HG03457 (cell line): Measurements from ENCODE around the gene SUPT3H.

Experiments
- ATAC-seq: cut with Tn5 transposase; IDR thresholded peaks from one replicate; pipeline ENCODE4 v1.9.1; 2021; ENCODE audit warnings: moderate number of reproducible peaks; ENCODE audit not compliant: unreplicated experiment

Gene SUPT3H

DNA sequence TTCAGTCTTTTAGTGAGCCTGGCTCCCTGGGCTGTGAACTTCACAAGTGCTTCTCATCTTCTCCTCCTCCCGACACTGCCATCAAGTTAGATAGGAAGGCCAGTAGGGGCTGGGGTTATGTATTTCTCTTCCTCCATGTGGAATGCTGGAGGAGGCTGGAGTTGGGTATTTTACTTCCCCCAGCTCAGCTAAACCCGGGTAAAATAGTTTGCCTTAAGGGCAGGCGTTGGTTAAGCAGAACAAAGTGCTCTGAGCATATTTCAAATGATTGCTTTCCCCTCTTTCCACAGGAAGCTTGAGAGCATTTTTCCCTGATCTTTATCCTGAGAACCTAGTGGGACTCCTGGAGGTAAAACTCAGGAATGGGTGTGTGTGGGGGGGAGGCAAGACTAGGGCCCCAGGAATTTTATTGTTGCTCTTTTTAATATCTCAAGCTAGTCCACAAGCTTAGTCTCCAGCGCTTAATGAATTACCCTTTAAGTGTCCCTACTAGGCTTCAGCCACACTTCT is 16.9 kb upstream of the SUPT3H start:
- no peak for ATAC-seq

DNA sequence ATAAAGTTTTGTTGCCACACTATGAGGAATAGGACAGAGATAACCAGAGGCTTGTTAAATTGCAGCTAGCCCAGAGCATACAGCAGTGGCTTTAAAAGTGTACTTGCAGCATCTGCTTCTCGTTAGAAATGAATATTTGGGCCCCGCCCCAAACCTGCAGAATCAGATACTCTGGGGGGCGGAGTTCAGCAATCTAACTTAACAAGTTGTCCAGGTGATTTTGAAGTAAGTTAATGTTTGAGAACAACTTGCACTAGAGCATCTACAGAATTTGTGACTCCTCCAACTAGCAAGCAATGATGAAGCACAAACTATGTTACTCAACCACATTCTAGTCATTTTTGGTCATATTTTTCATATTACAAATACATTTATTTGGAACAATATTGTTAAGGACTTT is 10.6 kb upstream of the SUPT3H start:
- ATAC-seq, result no peak

DNA sequence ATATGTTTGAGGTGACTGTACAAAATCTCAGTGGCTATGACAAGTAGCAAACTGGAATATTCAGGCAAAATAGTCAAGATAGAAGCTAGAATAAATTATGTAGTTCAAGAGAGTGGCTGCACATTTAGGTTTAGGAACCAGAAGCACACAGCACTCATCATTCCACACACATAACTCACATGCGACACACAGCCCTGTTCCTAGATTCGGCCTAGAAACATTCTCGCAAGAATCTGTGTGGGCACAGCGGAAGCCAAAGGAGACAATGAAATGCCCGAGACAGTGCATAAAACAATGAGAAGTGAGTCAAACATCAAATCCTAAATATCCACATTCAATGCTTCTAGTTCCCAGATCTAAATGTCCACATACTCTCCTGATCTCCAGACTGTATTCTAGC is 9.5 kb upstream of the SUPT3H start:
- ATAC-seq, result no peak

DNA sequence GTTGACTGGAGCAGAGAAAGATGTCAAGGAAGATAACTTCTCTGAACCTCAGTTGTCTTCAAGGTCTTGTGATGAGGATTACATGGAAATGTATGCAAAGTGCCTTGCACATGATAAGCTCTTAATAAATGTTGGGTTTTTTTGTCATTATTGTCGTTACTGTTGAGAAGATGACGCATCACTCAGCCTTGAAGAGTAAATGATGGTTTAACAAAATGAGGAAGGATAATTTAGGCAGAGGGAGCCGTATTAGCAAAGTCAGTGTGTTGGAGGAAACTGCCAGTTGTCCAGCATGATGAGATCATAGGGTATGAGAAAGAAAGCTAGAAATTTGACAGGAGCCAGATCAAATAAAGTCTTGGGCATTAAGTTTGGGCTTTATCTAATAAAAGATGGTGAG is 8.8 kb upstream of the SUPT3H start:
- ATAC-seq, result no peak

DNA sequence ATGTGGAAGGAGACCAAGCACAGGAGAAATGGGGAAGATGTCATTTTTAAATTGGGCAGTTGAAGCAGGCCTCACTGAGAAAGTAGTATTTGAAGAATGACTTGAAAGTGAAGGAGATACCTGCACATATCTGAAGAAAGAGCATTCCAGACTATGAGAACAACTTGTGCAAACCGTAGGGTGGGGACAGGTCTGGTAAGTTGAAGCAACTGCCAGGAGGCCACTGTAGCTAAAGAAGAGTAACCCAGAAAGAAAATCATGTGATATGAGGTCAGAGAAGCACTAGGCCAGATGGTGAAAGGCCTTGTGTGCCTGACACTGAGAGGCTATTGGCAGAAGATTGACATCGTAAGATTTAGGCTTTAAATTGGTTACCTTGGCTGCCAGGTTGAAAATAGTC is 4.7 kb upstream of the SUPT3H start:
- ATAC-seq, result no peak

DNA sequence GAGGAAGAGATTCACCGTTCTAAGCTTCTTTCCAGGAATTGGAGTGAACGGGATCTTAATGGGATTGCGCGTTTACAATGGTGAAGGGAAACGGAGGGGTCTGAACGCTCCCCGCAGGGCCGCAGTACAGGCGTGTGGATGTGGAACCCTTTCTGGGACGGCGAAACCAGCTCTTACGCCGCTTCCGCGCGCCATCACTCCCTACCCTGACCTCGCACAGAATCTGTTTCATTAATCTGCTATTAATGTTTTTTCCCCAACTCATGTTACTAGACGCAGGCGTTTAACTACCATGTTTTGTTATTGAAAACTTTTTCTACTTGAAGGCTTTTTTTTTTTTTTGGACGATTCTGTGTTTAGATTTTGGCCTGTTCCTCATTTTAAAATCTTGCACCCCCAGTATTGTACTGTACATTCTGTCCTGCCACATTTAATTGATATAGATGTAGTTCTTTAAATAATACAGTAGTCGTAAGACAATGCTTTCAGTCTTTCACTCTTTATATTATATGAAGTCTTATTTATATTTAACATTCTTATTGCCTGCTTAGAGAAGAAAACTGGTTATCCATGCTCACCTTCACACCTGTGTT is 696 bp upstream of the SUPT3H start:
- no peak for ATAC-seq

DNA sequence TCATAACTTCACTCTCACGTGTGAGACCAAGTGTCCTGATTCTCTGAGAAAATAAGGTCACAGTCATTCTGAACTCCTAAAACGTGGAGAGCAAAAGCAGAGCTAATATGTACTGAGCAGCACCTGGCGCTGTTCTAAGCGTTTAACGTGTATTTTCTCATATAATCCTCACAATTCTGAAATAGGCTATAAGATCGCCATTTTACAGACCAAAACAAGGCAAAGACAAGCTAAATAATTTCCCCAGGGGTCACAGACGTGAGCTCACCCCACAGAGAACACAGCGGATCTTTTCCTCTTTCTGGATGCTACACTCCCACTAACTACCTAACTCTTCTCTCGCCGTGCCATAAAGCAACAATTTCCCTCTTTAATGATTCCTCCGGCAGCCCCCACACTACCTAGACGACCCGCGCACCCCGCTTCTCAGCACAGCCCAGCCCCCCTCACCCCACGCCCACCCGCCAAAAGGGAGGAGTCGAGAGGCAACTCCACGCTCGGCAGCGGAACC is 636 bp downstream of the SUPT3H start:
- ATAC-seq, result no peak

DNA sequence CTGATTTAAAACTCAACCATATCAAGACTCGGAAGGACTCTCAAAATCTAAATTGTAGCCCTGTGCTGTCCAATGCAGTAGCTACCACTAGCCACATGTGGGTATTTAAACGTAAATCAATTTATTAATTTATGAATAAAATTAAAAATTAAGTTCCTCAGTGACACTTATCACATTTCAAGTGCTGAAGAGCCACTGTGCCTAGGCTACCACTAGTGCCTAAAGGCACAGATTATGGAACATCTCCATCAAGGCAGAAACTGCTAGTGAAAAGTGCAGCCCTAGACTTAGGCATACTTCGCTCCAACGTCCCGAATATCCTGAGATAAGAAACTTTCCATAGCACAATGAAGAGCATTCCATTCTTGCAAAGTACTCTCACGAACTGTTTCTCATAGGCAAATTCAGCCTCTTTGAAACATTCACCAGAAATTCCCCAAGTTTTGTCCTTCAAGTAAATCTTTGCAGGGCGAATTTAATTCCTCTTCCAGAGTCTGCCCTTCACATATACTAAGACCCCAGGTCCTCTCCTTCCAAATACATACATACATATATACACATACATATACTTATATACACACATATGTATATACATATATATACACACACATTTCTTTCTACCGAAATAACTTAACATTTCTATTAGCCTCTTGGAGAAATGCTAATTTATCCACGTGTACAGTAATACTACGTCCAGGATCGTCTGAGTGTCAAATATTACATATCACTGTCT is 1.3 kb downstream of the SUPT3H start:
- no peak for ATAC-seq

DNA sequence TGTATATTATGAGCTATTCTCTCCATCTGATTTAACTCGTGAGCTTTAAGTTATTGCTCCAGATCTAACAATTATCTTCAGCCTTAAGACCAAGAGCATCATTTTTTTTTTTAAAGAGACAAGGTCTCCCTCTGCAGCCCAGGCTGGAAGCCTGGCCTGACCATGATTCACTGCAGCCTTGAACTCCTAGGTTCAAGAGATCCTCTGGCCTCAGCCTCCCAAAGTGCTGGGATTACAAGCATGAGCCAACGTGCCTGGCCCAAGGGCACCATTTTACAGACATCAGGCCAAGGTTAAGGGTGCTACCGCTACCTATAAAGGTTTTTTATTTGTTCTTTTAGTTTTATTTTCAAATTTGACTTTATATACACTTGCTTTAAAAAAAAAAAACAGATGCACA is 2.3 kb downstream of the SUPT3H start:
- no peak for ATAC-seq

DNA sequence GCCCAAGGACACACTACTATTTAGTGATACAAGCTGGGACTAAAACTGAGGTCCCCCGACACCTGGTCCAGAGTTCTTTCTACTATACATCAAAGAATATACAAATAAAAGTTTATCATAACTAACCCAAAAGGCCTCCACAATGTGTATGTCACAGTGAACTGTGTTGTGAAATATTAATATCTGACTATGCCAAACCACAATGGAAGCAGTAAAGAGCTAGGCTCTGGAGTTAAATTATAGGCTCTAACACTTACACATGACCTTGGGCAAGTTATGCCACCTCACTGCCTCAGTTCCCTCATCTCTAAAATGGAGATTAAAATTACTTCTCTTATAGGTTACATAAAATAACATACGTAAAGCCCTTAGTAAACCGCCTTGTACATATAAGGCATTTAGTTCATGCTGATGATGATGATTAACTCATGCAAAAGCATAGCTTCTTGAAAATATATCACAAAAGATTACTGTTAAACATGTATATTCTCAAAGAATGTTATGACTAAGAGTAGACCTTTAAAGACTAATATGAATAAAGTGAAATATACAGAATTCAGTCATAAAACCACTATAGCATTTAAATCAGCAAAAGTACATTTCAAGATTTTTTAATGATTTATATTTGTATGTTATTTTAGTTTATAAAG is 5.7 kb downstream of the SUPT3H start:
- ATAC-seq, result no peak

DNA sequence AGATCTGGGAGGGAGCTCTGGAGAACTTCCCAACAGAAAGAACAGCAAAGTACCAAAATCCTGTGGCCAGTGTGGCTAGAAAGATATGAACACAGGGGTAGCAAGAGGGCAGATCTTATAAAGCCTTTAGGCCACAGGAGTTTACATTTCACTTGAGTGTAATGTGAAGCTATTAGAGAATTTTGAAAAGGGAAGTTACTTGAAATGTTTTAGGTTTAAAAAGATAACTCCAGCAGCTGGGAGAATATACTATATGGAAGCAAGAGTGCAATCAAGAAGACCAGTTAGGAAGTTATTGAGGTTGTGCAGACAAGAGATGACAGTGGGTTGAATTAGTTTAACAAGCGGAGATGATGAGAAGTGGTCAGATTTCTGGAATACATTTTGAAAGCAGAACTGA is 7.9 kb downstream of the SUPT3H start:
- ATAC-seq, result no peak

DNA sequence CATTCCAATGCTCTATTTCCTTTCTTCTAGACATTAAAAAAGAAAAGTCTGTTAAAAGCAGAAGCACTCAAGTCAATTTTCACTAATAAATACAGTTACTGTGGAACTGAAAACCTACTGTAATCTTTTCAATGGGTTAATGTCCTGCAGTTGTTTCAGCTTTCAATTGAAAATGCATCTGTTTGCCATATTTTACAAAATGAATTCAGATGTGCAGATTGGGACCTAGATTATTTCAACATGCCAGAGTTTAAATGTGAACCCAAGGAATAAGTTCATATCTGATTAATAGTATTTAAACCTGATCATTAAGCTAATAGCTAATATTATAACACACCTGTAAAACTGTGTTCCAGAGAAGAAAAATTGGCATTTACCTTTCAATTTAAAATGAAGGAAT is 9.7 kb downstream of the SUPT3H start:
- ATAC-seq, result no peak

DNA sequence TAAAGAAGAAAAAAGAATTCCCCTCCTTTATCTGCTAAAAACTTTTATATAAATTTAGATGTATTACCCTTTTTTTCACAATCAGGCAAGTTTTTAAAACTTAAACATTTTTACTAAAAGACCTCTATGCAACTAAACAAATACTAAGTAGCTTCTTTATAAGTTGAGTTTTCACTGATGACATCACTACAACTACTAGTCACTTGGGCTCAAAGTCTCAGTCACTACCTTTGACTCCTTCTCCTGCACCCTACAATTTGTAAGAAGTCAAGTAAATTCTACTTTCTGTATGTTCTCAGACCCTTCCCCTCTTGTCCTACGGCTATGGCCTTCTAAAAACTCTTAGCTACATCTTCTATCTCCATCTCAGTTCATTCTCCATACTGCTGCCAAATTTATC is 11.2 kb downstream of the SUPT3H start:
- ATAC-seq, result no peak

DNA sequence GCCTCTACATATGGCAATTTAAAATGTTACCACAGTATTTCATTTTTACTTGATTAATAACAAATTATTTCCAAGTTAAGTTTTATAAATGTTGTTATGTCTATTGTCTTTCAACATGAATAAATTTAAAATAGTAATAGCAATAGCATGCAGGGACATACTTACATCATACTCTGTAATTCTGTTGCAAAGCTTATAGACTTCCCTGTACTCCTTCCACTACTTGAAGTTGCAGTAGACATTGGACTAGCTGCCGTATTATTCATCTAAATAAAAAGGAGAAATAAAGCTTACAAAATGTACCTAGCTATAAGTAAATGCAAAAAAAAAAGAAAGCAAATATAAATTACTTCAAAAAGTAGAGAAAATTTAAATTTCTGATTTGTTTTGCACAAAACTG is 12.7 kb downstream of the SUPT3H start:
- no peak for ATAC-seq

DNA sequence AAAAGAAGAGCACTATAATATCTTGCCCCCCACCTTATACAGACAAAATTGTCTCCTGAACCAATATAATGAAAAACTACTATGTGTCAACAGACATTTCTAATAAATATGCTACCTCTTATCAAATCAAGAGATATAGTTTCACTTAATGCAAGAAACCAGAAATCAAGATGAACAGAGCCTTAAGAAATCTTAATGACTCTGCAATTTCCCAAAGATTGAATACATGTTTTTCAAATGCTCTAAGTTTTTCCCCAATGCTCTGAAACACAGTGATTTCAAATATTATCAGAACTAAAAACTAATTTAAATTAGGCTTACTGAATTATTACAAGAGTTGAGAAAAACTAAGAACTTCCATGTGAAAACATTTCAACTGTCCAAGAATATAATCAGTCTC is 13.3 kb downstream of the SUPT3H start:
- no peak for ATAC-seq

DNA sequence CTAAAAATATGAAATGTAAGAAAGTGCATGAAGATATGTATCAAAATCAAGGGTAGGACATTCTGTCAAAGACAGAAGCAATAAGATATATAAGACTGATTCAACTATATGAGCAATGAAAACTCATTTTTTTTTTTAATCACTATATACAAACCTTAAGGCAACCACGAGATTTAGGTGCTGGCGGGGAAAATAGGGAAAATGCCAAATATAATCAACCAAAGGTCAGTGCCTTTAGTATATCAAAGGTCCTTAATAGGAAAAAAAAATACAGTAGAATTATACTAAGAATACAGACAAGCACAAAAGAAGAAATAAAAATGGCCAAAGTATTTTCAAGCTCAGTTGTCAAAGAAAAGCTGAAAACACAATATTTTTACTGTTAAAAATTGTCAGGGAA is 24.1 kb downstream of the SUPT3H start:
- no peak for ATAC-seq

DNA sequence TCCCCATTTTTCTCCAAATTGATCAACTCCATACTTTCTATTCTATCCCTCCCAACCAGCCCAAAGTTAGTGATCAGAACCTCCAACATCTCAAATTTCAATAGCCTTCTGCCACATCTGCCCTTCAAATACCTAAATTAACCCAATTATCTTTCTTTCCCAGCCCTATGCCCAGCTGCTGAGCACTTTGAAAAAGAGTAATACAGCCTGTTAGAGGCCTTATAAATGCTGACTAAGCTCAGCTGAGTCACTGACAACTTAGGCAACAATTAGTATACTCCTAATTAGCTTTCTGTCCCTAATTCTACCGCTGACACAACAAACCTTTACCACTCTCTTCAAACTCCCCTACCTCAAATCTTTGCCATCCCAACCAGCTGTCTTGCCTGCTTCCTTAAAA is 26.1 kb downstream of the SUPT3H start:
- no peak for ATAC-seq

DNA sequence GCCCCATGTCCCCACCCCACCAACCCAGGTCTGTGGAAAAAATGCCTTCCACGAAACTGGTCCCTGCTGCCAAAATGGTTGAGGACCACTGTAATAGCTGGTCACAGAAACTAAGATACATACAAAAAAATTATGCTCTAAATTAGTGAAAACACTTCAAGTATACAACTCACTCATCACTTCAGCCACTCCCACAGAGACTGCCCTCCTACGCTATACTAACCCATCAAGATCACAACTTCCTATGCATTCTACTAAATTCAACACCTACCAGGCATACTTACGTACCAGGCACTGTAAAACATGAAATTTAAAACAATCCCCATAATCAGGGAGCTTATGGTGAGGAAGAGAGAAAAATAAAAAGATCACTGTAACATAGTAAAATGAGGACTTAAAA is 26.7 kb downstream of the SUPT3H start:
- ATAC-seq, result no peak

DNA sequence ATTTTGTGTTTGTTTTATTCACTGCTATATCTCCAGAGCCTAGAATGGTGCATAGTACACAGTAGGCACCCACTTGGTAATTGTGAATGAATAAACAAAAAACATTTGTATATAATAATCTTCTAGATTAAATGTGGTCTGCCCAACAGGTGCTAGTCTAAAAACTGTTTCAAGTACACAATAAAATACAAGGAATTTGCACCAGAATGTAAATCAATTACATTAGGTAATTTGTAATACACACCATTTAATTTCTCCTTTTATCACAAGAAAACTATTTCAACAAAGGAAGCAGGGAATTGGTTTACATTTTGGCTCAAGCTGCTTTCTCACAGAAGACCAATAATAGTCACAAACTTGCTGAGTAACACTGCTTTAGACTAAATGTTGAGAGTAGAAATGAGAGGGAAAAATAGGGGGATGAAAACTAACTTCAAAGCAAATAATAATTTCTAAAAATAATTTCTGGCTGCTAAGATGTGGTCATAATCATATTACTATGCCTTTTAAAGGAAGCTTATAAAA is 27.5 kb downstream of the SUPT3H start:
- no peak for ATAC-seq

DNA sequence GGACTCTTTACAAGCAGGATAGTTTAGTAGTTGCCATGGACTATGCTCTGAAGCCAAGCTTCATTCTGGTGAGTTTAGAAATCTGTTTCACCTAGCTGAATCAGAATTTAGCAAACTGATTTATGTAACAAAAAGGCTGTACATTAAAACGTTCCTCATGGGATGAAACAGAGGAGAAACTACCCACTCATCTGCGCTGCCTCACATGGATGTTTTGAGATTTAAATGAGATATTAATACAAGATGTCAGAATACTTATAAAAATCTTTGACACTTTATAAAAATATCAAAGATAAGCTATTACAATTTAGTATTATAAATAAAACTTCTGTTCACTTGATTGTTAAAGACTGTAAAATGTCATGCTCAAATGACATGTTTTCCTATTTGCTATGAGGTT is 32.8 kb downstream of the SUPT3H start:
- ATAC-seq, result no peak

DNA sequence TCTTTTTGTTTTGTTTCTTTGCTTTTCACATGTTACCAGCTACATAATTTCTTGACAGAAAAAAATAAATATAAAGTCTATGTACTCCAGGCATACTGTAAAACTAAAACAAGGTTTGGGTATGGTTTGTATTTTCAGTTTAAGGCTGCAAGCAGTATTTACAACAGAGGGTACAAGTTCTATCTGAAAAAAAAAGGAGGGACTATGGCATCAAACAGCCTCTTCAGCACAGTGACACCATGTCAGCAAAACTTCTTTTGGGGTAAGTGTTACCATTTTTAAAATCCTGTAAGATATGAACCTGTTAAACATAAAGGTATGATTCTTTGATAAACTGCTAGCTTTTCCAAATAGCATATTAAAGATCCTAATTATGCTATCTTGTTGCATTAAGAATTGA is 49.2 kb downstream of the SUPT3H start:
- ATAC-seq, result no peak

DNA sequence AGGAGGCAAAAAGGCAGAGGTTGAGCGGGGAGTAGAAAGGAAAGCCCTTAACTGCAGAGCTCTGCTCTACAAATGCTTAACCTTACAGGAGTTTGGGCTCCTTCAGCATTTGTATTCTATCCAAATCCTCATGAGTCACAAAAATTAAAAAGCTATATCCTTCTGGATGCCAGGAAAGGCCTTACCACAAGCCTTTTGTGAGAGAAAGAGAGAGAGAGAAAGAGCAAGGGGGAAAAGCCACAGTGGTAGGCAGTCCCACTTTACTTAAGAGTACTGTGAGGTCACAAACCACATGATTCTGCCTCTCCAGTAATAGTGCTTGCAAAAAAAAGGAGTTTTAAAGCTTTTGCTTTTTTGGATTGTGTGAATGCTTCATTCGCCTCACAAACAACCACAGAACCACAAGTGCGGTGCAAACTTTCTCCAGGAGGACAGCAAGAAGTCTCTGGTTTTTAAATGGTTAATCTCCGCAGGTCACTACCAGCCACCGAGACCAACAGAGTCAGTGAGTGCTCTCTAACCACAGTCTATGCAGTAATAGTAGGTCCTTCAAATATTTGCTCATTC is 49.7 kb downstream of the SUPT3H start, which contains the start of gene RUNX2:
RUNX2 (plus strand) TSS at position 375 of the 567 bp plus-strand sequence. CDS start 397 bp downstream, outside the sequence.
- no peak for ATAC-seq
